DND-41 (cell line): ENCODE data around the gene NUDT9.

Source experiments
- EZH2 ChIP-seq: IDR thresholded peaks from 3 replicates; pipeline ENCODE4 v1.6.1; 2012; ENCODE audit warnings: borderline replicate concordance, low read depth, mild to moderate bottlenecking, moderate library complexity, low read length, inconsistent platforms; ENCODE audit not compliant: severe bottlenecking
- TF ChIP-seq, protein P1 (sequence below): IDR thresholded peaks from 2 replicates; pipeline ENCODE4 v1.5.1; 2012; ENCODE audit warnings: borderline replicate concordance, low read length, moderate library complexity, mild to moderate bottlenecking; ENCODE audit not compliant: poor library complexity, severe bottlenecking; ENCODE audit errors: extremely low read depth

- TF ChIP-seq, protein P1, sequence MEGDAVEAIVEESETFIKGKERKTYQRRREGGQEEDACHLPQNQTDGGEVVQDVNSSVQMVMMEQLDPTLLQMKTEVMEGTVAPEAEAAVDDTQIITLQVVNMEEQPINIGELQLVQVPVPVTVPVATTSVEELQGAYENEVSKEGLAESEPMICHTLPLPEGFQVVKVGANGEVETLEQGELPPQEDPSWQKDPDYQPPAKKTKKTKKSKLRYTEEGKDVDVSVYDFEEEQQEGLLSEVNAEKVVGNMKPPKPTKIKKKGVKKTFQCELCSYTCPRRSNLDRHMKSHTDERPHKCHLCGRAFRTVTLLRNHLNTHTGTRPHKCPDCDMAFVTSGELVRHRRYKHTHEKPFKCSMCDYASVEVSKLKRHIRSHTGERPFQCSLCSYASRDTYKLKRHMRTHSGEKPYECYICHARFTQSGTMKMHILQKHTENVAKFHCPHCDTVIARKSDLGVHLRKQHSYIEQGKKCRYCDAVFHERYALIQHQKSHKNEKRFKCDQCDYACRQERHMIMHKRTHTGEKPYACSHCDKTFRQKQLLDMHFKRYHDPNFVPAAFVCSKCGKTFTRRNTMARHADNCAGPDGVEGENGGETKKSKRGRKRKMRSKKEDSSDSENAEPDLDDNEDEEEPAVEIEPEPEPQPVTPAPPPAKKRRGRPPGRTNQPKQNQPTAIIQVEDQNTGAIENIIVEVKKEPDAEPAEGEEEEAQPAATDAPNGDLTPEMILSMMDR = no peak
- no peak for TF ChIP-seq EZH2
Observed at GRCh38 chr4:87506974-87507701, 84.8 kb downstream of the NUDT9 start.
